Thoracic aorta (tissue), 2 donors: ENCODE results near the gene ZNF574. TPM values are rescaled to one million over a fixed set of nuclear protein-coding genes. Genes with fewer than 3 reads are reported as not detected.

Source experiments
- ATAC-seq: fragments of 150-250 bp; one replicate; pipeline ENCODE4 v1.8.0; 2017; ENCODE audit warnings: low read depth; ENCODE audit not compliant: insufficient number of reproducible peaks, low FRiP score
- DNase-seq: peaks from one replicate; pipeline ENCODE4 v3.0.0-alpha.2; 2020; ENCODE audit warnings: low spot score
- H3K27ac ChIP-seq, 2 donors: fragments of 200-600 bp; sonication (generic); 1 replicate in 1 of 2; 2 replicates in 1 of 2; pipeline ENCODE4 v1.5.1; 2016; ENCODE audit warnings: mild to moderate bottlenecking in 2 of 2, moderate library complexity in 2 of 2
- H3K27me3 ChIP-seq: fragments of 200-600 bp; sonication (generic); replicated peaks from 2 replicates; pipeline ENCODE4 v1.6.0; 2016; ENCODE audit warnings: mild to moderate bottlenecking; ENCODE audit not compliant: insufficient read depth
- H3K36me3 ChIP-seq: fragments of 200-600 bp; sonication (generic); one replicate; pipeline ENCODE4 v1.5.1; 2016
- H3K4me1 ChIP-seq, 2 donors: fragments of 200-600 bp; sonication (generic); 1 replicate in 1 of 2; 2 replicates in 1 of 2; pipeline versions ENCODE4 v1.5.1 to v1.6.0; 2016; ENCODE audit warnings: low read depth in 2 of 2, mild to moderate bottlenecking in 1 of 2; ENCODE audit not compliant: control insufficient read depth in 1 of 2
- H3K4me3 ChIP-seq: fragments of 200-600 bp; sonication (generic); 2 replicates; pipeline ENCODE4 v1.5.1; 2016; ENCODE audit warnings: mild to moderate bottlenecking
- H3K9me3 ChIP-seq: fragments of 200-600 bp; sonication (generic); 2 replicates; pipeline ENCODE4 v1.5.1; 2016
- CTCF ChIP-seq: fragments of 200-600 bp; sonication (generic); IDR thresholded peaks from one replicate; pipeline ENCODE4 v1.5.1; 2019; ENCODE audit warnings: antibody characterized with exemption
- total RNA-seq, 2 donors: library from RNA; depleted of rRNA; stranded (reverse); fragments of >200 nt; gene quantifications; one replicate each; pipeline versions ENCODE4 v1.1.0 to v1.2.3, GENCODE V29; 2016

ZNF574 gene
- total RNA-seq, 2 donors from 2014 or later: 20.4 to 24.2 TPM

- H3K27me3 ChIP-seq: no peaks in the 10 kb centered on the region
- no peak for TF ChIP-seq CTCF
- H3K4me3 ChIP-seq: no peak overlapping the region
- peaks cover 26% of the 10 kb centered on the region for H3K36me3 ChIP-seq
- DNase-seq: no peak
- ATAC-seq: no peak
- H3K4me1 ChIP-seq: no peaks in the 10 kb centered on the region
- no peak overlapping the region for H3K27ac ChIP-seq
- no peaks in the 10 kb centered on the region for H3K9me3 ChIP-seq
Measured at GRCh38 chr19:42042455-42043170, 33.4 kb upstream of the ZNF574 start.

- Histone ChIP-seq H3K9me3 (no peaks in the 10 kb centered on the region), H3K27me3 (no peaks in the 10 kb centered on the region), H3K27ac (no peak overlapping the region), H3K4me1 (no peaks in the 10 kb centered on the region), H3K4me3 (no peak overlapping the region), H3K36me3 (peaks cover 26% of the 10 kb centered on the region)
- ATAC-seq (no peak), DNase-seq (no peak)
- no peak for TF ChIP-seq CTCF
Measured at GRCh38 chr19:42045575-42045974, 30.4 kb upstream of the ZNF574 start.

- no peaks in the 10 kb centered on the region for H3K27me3 ChIP-seq
- no peak overlapping the region for H3K4me3 ChIP-seq
- ATAC-seq (no peak), DNase-seq (no peak)
- no peak overlapping the region for H3K27ac ChIP-seq
- peaks cover 16% of the 10 kb centered on the region for H3K36me3 ChIP-seq
- H3K4me1 ChIP-seq: no peaks in the 10 kb centered on the region
- no peak for TF ChIP-seq CTCF
- H3K9me3 ChIP-seq: no peaks in the 10 kb centered on the region
Measured at GRCh38 chr19:42048992-42049391, 27.0 kb upstream of the ZNF574 start.

GRCh38 chr19:42051166-42052115 lies 24.5 kb upstream of the ZNF574 start:
- TF ChIP-seq CTCF: no peak
- ATAC-seq (no peak), DNase-seq (no peak)
- H3K27me3 ChIP-seq: no peaks in the 10 kb centered on the region
- peaks cover 24% of the 10 kb centered on the region for H3K36me3 ChIP-seq
- no peak overlapping the region for H3K4me3 ChIP-seq
- no peaks in the 10 kb centered on the region for H3K4me1 ChIP-seq
- no peaks in the 10 kb centered on the region for H3K9me3 ChIP-seq
- H3K27ac ChIP-seq: no peak overlapping the region

GRCh38 chr19:42052241-42052863 lies 23.6 kb upstream of the ZNF574 start:
- H3K9me3 ChIP-seq: no peaks in the 10 kb centered on the region
- TF ChIP-seq CTCF: no peak
- H3K36me3 ChIP-seq: peaks cover 33% of the 10 kb centered on the region
- no peak for ATAC-seq
- DNase-seq: no peak
- H3K27ac ChIP-seq: no peak overlapping the region
- no peaks in the 10 kb centered on the region for H3K27me3 ChIP-seq
- no peaks in the 10 kb centered on the region for H3K4me1 ChIP-seq
- H3K4me3 ChIP-seq: no peak overlapping the region
